Activated T-helper 1 cell treated with anti-CD3 and anti-CD28 coated beads, Interleukin-12 subunit alpha, Interleukin-12 subunit beta, Interleukin-2, Interleukin-4 antibody, amounts not matched to agents 30 ng/mL and 10 ng/mL and 1 ng/mL, durations not matched to agents 14 hours and 24 hours and 36 hours (primary cell): Measurements from ENCODE around the gene FAM114A1. TPM values are rescaled to one million over a fixed set of nuclear protein-coding genes. Genes with fewer than 3 reads are reported as not detected.

Source experiments
- DNase-seq: peaks from one replicate; pipeline ENCODE4 v3.0.0; 2021; ENCODE audit warnings: low spot score
- H3K27ac Mint-ChIP-seq: one replicate; pipeline ENCODE4 v1.8.0; 2021; ENCODE audit warnings: mild to moderate bottlenecking, mixed read lengths
- H3K27me3 Mint-ChIP-seq: one replicate; pipeline ENCODE4 v1.8.0; 2022; ENCODE audit warnings: mild to moderate bottlenecking, moderate library complexity, mixed read lengths; ENCODE audit not compliant: insufficient read depth
- H3K36me3 Mint-ChIP-seq: one replicate; pipeline ENCODE4 v1.8.0; 2021; ENCODE audit warnings: low read depth, mixed read lengths
- H3K4me1 Mint-ChIP-seq: one replicate; pipeline ENCODE4 v1.8.0; 2021; ENCODE audit warnings: low read depth, mixed read lengths
- H3K4me3 Mint-ChIP-seq: one replicate; pipeline ENCODE4 v1.8.0; 2021; ENCODE audit warnings: mild to moderate bottlenecking, moderate library complexity, mixed read lengths
- H3K9me3 Mint-ChIP-seq: one replicate; pipeline ENCODE4 v1.8.0; 2021; ENCODE audit warnings: mixed read lengths
- intact Hi-C: fragments of 100-400 bp; cut with micrococcal nuclease; formaldehyde crosslinking; loops from one replicate; pipeline ENCODE4 v1.15.1; 2024
- total RNA-seq: library from RNA; stranded (reverse); gene quantifications from 2 replicates; pipeline ENCODE4 v1.2.3, GENCODE V29; 2022

Gene FAM114A1
- total RNA-seq, 1 donor from 2014 or later = 0.49 TPM

- peak overlapping the region; percentile 28 for H3K4me3 Mint-ChIP-seq
- no peak overlapping the region for H3K27ac Mint-ChIP-seq
- DNase-seq = no peak
- H3K27me3 Mint-ChIP-seq = peaks cover 2% of the 10 kb centered on the region
- intact Hi-C loops = no loop called here
- peaks cover 2% of the 10 kb centered on the region for H3K36me3 Mint-ChIP-seq
- H3K4me1 Mint-ChIP-seq = peaks cover 29% of the 10 kb centered on the region
- H3K9me3 Mint-ChIP-seq = no peaks in the 10 kb centered on the region
Measured at GRCh38 chr4:38865445-38865844, 2.2 kb upstream of the FAM114A1 start.

DNA sequence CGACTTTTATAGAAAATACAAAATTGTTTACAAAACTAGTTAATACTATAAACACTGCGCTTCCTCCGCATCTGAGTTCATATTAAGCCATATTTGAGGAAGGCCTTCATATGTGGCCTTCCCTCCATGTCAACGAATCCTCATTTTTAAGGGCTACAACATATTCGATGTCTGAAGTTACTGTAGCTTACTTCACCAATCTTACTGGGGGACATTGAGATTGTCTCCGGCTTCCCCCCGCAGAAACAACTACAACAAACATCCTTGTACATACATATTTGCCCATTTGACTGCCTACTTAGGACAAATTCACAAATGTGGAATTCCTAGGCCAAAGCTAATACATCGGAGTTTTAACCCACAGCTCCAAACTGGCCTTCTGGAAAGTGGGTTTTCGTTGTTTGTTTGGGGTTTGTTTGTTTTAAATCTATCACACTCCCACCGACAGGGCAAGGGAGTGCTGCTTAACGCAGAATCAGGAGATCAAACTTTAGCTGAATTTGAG lies 581 bp upstream of the FAM114A1 start:
- peaks cover 2% of the 10 kb centered on the region for H3K27me3 Mint-ChIP-seq
- intact Hi-C loops = loop anchor here (1.0 kb wide), 2 partner anchors 10 to 22 kb away; no protein-coding TSS in a partner anchor

GRCh38 chr4:38868059-38868960 lies 704 bp downstream of the FAM114A1 start:
- Mint-ChIP-seq H3K9me3 (no peaks in the 10 kb centered on the region), H3K27ac (no peak overlapping the region), H3K27me3 (peaks cover 10% of the 10 kb centered on the region), H3K4me1 (peaks cover 13% of the 10 kb centered on the region), H3K36me3 (peaks cover 2% of the 10 kb centered on the region), H3K4me3 (peak overlapping the region; percentile 73)
- intact Hi-C loops = no loop called here
- no peak for DNase-seq

More for the DNA sequence above, 581 bp upstream of the FAM114A1 start:
- Mint-ChIP-seq H3K27ac (no peak overlapping the region), H3K36me3 (peaks cover 2% of the 10 kb centered on the region), H3K9me3 (no peaks in the 10 kb centered on the region), H3K4me1 (peaks cover 14% of the 10 kb centered on the region), H3K4me3 (peak overlapping the region; percentile 80)
- DNase-seq = no peak

DNA sequence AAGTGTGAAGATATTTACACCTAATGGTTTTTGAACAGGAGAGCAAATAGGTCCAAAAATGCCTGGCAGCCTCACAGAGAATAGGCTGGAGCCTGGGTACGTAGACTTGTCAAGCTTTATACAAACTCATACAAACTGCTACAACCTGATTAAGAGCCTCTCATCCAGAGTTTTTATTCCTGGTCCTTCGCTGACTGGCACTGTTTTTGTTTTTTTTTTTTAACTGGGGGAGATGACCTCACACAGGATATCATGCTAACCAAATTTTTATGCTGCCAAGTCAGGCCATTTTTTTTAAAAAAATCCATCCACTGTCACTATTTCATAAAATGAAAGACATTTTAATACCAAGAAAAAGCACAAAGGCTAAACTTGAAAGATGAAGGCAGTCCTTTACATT lies 1.9 kb downstream of the FAM114A1 start:
- intact Hi-C loops = no loop called here
- Mint-ChIP-seq H3K36me3 (peaks cover 2% of the 10 kb centered on the region), H3K27me3 (peaks cover 15% of the 10 kb centered on the region), H3K9me3 (no peaks in the 10 kb centered on the region), H3K4me3 (no peak overlapping the region), H3K27ac (no peak overlapping the region), H3K4me1 (peaks cover 13% of the 10 kb centered on the region)
- DNase-seq = no peak

DNA sequence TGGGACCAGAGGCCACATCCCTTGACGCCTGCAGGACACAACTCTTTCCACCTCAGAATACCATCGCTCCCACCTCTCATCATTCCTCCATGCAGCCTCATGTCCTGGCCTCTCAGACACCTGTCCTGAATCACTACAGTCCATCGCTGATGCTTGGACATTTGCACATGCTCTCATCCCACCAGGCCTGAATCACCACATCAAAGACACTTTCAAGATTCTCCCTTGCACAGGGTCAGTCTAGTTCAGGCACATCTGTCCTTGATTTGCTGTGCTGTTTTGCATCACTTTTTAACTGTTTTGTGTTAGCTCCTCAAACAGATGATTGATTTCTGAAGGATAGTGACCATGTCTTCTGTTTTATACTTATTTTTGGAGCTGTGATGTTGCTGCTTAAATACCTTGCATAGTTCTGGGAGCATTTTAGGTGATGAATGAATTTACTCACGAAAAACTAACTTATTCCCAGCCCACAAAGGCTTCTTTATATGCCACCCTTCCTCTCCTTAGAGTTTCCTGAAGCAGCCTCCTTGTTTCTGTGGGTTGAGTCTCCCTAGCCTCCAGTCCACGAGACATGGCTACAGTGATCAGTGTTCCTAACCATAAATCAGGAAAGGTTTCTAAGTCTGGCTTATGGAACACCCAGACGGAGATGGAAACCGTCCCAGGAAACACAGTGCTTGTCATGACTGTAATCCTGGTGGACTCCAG lies 2.6 kb downstream of the FAM114A1 start:
- H3K9me3 Mint-ChIP-seq = no peaks in the 10 kb centered on the region
- H3K27ac Mint-ChIP-seq = no peak overlapping the region
- H3K4me1 Mint-ChIP-seq = peaks cover 12% of the 10 kb centered on the region
- H3K4me3 Mint-ChIP-seq = no peak overlapping the region
- peaks cover 2% of the 10 kb centered on the region for H3K36me3 Mint-ChIP-seq
- peaks cover 21% of the 10 kb centered on the region for H3K27me3 Mint-ChIP-seq
- no peak for DNase-seq
- intact Hi-C loops = no loop called here

GRCh38 chr4:38871593-38871992 lies 4.0 kb downstream of the FAM114A1 start:
- Mint-ChIP-seq H3K27ac (no peak overlapping the region), H3K36me3 (peaks cover 2% of the 10 kb centered on the region), H3K4me1 (peaks cover 5% of the 10 kb centered on the region), H3K27me3 (peaks cover 24% of the 10 kb centered on the region), H3K9me3 (no peaks in the 10 kb centered on the region), H3K4me3 (no peak overlapping the region)
- no peak for DNase-seq
- intact Hi-C loops = no loop called here

DNA sequence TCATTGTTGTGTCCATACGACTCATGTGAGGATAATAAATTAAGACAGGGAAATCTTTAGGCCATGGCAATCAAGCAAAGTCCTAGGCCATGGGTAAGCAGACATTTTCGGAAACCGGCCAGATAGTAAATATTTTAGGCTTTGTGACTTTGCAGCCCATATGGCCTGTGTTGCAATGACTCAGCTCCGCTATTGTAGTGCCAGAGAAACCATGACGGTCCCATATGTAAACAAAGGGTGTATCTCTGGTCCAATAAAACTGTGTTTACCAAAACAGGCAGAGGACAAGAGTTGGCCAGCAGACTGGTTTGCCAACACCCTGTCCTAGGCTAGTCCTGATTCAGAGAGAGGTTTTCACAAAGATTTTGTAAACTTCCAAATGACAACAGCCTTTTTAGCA lies 5.0 kb downstream of the FAM114A1 start:
- H3K27ac Mint-ChIP-seq = no peak overlapping the region
- no peaks in the 10 kb centered on the region for H3K36me3 Mint-ChIP-seq
- no peak overlapping the region for H3K4me3 Mint-ChIP-seq
- H3K27me3 Mint-ChIP-seq = peaks cover 24% of the 10 kb centered on the region
- no peaks in the 10 kb centered on the region for H3K9me3 Mint-ChIP-seq
- no peaks in the 10 kb centered on the region for H3K4me1 Mint-ChIP-seq
- no peak for DNase-seq
- intact Hi-C loops = no loop called here

GRCh38 chr4:38873290-38873944 lies 5.8 kb downstream of the FAM114A1 start:
- intact Hi-C loops = no loop called here
- Mint-ChIP-seq H3K36me3 (no peaks in the 10 kb centered on the region), H3K4me3 (no peak overlapping the region), H3K9me3 (no peaks in the 10 kb centered on the region), H3K4me1 (no peaks in the 10 kb centered on the region), H3K27ac (no peak overlapping the region), H3K27me3 (peaks cover 24% of the 10 kb centered on the region)
- DNase-seq = no peak

DNA sequence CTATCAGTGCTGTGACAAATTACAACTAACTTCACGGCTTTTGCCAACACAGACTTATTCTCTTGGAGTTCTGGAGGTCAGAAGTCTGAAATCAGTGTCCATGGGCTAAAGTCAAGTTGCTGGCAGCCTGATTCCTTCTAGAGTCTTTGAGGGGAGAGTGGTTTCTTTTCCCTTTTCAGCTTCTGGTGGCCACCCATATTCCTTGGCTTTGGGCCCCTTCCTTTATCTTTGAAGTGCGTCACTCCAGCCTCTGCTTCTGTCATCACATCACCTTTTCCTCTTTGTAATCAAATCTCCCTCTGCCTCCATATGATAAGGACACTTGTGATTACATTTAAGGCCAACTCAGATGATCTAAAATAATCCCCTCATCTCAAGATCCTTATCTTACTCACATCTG lies 9.0 kb downstream of the FAM114A1 start:
- Mint-ChIP-seq H3K4me1 (no peaks in the 10 kb centered on the region), H3K9me3 (no peaks in the 10 kb centered on the region), H3K27me3 (peaks cover 23% of the 10 kb centered on the region), H3K4me3 (no peak overlapping the region), H3K27ac (no peak overlapping the region), H3K36me3 (no peaks in the 10 kb centered on the region)
- DNase-seq = no peak
- intact Hi-C loops = no loop called here

- H3K27me3 Mint-ChIP-seq = no peaks in the 10 kb centered on the region
- H3K27ac Mint-ChIP-seq = no peak overlapping the region
- DNase-seq = no peak
- no peaks in the 10 kb centered on the region for H3K9me3 Mint-ChIP-seq
- H3K4me1 Mint-ChIP-seq = peaks cover 26% of the 10 kb centered on the region
- H3K4me3 Mint-ChIP-seq = no peak overlapping the region
- intact Hi-C loops = no loop called here
- H3K36me3 Mint-ChIP-seq = peaks cover 4% of the 10 kb centered on the region
Measured at GRCh38 chr4:38884254-38884653, 16.6 kb downstream of the FAM114A1 start.

DNA sequence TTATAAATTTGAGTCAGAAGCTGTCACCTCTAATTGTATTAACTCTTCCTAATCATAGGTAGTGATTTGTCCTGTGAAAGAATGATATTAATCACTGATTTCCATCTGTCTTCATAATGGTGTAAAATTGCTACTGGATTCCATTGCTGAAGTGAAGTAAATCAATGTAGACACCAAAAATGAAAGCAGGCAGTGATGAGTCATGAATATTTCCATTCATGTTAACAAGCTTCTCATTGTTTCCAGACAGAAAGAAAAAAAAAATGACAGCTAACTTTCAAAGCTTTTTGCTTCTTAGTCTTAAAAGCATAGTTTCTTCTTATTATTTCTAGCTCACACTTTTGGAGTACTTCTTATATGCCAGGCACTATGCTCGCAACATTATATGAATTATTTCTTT lies 21.5 kb downstream of the FAM114A1 start:
- no peak for DNase-seq
- intact Hi-C loops = loop anchor here (1.0 to 2.0 kb wide), 10 partner anchors 22 to 757 kb away; partner anchors contain the start of genes FAM114A1, TLR1, TLR6 and TMEM156
- Mint-ChIP-seq H3K9me3 (peaks cover 4% of the 10 kb centered on the region), H3K27ac (peak overlapping the region; percentile 91), H3K27me3 (no peaks in the 10 kb centered on the region), H3K4me1 (peaks cover 41% of the 10 kb centered on the region), H3K36me3 (peaks cover 6% of the 10 kb centered on the region), H3K4me3 (peak overlapping the region; percentile 63)

DNA sequence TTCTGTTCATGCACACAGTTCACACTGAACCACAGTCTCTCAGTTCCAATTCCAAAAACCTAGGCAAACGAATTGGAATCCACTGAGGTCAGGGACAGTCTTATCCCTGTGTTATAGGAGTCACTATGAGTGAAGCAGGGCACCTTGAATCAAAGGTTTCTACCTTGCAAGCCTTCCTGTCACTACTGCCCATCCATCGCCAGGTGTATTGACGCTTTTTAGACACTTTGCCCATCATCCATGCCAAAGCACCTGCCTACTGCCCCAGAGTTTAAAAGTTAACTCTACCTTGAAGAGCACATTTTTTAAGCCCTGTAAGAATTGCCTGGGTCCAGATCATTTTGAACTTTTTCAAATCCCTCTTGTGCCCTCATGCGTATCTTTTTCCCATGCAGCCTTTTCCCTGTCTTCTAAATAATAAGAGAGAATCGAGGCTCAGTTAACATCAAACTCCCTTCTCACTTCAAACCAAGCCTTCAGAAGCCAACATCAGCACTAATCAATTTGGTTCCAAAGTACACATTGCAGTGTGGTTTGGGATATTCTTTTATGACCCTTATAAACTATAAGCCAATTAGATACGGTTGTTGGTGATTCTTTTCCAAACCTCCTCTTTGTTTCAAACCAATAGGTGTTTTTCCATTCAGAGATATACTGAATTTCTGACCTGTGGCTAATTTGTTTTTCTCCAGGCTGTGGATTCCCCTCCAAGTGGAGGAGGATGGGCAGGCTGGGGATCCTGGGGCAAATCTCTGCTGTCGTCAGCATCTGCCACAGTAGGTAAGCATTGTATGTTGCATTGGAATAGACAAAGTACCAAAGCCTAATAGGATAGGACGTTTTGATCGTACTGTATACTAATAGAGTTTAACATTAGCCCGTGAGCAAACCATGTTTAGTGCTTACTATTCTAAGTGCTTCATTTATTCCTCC lies 23.7 kb downstream of the FAM114A1 start:
- H3K36me3 Mint-ChIP-seq = peaks cover 6% of the 10 kb centered on the region
- peaks cover 4% of the 10 kb centered on the region for H3K9me3 Mint-ChIP-seq

More for the DNA sequence above, 23.7 kb downstream of the FAM114A1 start:
- no peaks in the 10 kb centered on the region for H3K27me3 Mint-ChIP-seq
- H3K4me1 Mint-ChIP-seq = peaks cover 55% of the 10 kb centered on the region
- no peak for DNase-seq
- no peak overlapping the region for H3K4me3 Mint-ChIP-seq
- H3K27ac Mint-ChIP-seq = no peak overlapping the region
- intact Hi-C loops = no loop called here
